ENCODE results near the gene CCDC28A.
"Not testable (repeated sequence)": the region's sequence is repeated elsewhere in the genome, so short reads cannot be mapped to it uniquely, and the experiment has no call there.

The CCDC28A gene

GRCh38 chr6:138773177-138774091 is at the start of gene CCDC28A:
Gene CCDC28A (plus strand): TSS chr6:138773769. CDS start chr6:138776121, 2,352 bp downstream.
- peak; percentile 95 for DNase-seq

GRCh38 chr6:138724015-138724414 is 49.6 kb upstream of the CCDC28A start:
- no peak for DNase-seq

GRCh38 chr6:138726066-138726756 is 47.4 kb upstream of the CCDC28A start:
- DNase-seq: no peak

GRCh38 chr6:138726757-138727097 is 46.8 kb upstream of the CCDC28A start:
- DNase-seq: no peak

GRCh38 chr6:138727182-138727581 is 46.4 kb upstream of the CCDC28A start:
- no peak for DNase-seq

- DNase-seq: no peak
Measured at GRCh38 chr6:138728662-138729061, 44.9 kb upstream of the CCDC28A start.

- DNase-seq: not testable (repeated sequence)
Measured at GRCh38 chr6:138730037-138730436, 43.5 kb upstream of the CCDC28A start.

GRCh38 chr6:138734585-138734984 is 39.0 kb upstream of the CCDC28A start:
- no peak for DNase-seq

- DNase-seq: no peak
Measured at GRCh38 chr6:138736640-138737039, 36.9 kb upstream of the CCDC28A start.

GRCh38 chr6:138752017-138752416 is 21.6 kb upstream of the CCDC28A start:
- no peak for DNase-seq

- DNase-seq: peak; percentile 1
Measured at GRCh38 chr6:138757136-138757535, 16.4 kb upstream of the CCDC28A start.

- DNase-seq: peak; percentile 27
Measured at GRCh38 chr6:138765896-138766655, 7.5 kb upstream of the CCDC28A start.

GRCh38 chr6:138769102-138769676 is 4.4 kb upstream of the CCDC28A start:
- DNase-seq: no peak

GRCh38 chr6:138772596-138773176 is 883 bp upstream of the CCDC28A start:
- DNase-seq: no peak

- DNase-seq: no peak
Measured at GRCh38 chr6:138774370-138774769, 801 bp downstream of the CCDC28A start.

- DNase-seq: no peak
Measured at GRCh38 chr6:138776659-138777058, 3.1 kb downstream of the CCDC28A start.

GRCh38 chr6:138778331-138778730 is 4.8 kb downstream of the CCDC28A start:
- no peak for DNase-seq

- DNase-seq: no peak
Measured at GRCh38 chr6:138782243-138782642, 8.7 kb downstream of the CCDC28A start.

GRCh38 chr6:138785079-138785478 is 11.5 kb downstream of the CCDC28A start:
- DNase-seq: no peak

GRCh38 chr6:138785980-138786379 is 12.4 kb downstream of the CCDC28A start:
- DNase-seq: no peak

- no peak for DNase-seq
Measured at GRCh38 chr6:138787138-138787537, 13.6 kb downstream of the CCDC28A start.

- DNase-seq: no peak
Measured at GRCh38 chr6:138795809-138796603, 22.4 kb downstream of the CCDC28A start, which contains the start of gene ECT2L. Gene ECT2L (plus strand): TSS chr6:138796087. CDS start chr6:138813275, 17,188 bp downstream.

Measured in kidney glomerular epithelial cell (primary cell).